ENCODE results near the gene GAB3. TPM values are rescaled to one million over a fixed set of nuclear protein-coding genes. Genes with fewer than 3 reads are reported as not detected.

The GAB3 gene, protein sequence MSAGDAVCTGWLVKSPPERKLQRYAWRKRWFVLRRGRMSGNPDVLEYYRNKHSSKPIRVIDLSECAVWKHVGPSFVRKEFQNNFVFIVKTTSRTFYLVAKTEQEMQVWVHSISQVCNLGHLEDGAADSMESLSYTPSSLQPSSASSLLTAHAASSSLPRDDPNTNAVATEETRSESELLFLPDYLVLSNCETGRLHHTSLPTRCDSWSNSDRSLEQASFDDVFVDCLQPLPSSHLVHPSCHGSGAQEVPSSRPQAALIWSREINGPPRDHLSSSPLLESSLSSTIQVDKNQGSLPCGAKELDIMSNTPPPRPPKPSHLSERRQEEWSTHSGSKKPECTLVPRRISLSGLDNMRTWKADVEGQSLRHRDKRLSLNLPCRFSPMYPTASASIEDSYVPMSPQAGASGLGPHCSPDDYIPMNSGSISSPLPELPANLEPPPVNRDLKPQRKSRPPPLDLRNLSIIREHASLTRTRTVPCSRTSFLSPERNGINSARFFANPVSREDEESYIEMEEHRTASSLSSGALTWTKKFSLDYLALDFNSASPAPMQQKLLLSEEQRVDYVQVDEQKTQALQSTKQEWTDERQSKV
- total RNA-seq (2021) (0.09 and 0.31 TPM in 2 replicates), Bru-seq, nascent RNA (percentile 16 among the genes with signal in this experiment), BruChase-seq, experiment 1, labeled RNA remaining after a 2-hour chase (percentile 20 among the genes with signal in this experiment), BruChase-seq, experiment 2, labeled RNA remaining after a 6-hour chase (percentile 12 among the genes with signal in this experiment)
- long read RNA-seq: 0 reads

DNA sequence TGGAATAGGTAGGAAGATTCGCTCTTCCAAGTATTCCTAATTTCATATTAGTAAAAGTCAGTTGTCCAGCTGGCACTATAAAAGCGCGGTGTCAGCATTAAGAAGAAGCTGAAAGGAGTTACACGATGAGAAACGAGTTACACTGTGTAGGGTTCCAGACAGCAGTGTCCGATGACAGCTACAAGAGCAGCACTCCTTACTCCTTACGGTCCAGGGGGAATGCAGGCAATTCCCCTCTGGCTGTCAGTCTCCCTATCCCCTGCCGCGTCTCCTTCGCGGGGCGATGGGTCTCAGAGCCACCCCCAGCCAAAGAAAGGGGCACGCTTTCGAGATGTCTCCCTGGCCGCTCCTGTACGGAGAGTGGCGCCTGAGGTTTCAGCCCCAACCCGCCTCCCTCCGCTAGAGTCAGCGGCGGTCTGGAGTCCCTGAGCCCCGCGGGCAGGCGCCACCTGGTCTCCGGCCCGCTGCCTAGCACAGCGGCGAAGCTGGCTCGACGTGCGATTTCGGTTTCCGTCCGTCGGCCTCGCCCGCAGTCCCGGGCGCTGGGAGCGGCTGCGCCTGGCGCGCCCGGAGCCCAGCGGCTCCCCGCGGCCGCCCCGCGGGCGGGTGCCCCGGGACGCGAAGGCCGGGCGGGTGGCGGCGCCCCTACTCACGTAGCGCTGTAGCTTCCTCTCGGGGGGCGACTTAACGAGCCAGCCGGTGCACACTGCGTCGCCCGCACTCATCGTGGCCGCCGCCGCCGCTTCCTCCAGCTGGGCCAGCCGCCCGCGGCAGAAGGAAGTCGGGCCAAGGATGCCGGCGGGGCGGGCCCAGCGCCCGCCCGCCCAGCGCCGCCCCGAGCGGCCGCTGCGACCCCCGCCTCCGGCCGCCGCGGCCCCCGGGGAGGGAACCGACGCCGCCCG lies at the start of gene GAB3:
Gene GAB3, minus strand, starts transcription at position 777 of the 902 bp plus-strand sequence. Its CDS starts 52 bp downstream, at position 725.
- DNase-seq (ENCODE audit: low spot score): peak; percentile 22
- intact Hi-C loops (cut with micrococcal nuclease; ENCODE audit: unreplicated experiment): no loop called here
- TF ChIP-seq EZH2 (IDR thresholded peaks at IDR 0.05; ENCODE audit: borderline replicate concordance, low read depth, low read length, poor library complexity, severe bottlenecking): peak; percentile 49
- TF ChIP-seq, protein P1, sequence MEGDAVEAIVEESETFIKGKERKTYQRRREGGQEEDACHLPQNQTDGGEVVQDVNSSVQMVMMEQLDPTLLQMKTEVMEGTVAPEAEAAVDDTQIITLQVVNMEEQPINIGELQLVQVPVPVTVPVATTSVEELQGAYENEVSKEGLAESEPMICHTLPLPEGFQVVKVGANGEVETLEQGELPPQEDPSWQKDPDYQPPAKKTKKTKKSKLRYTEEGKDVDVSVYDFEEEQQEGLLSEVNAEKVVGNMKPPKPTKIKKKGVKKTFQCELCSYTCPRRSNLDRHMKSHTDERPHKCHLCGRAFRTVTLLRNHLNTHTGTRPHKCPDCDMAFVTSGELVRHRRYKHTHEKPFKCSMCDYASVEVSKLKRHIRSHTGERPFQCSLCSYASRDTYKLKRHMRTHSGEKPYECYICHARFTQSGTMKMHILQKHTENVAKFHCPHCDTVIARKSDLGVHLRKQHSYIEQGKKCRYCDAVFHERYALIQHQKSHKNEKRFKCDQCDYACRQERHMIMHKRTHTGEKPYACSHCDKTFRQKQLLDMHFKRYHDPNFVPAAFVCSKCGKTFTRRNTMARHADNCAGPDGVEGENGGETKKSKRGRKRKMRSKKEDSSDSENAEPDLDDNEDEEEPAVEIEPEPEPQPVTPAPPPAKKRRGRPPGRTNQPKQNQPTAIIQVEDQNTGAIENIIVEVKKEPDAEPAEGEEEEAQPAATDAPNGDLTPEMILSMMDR (conservative IDR thresholded peaks at IDR 0.05; ENCODE audit: low read depth, low read length): no peak
- ChIA-PET POLR2A (ENCODE audit: low non-redundant PET) (no interaction called here), CTCF (interaction anchor here (1.1 kb wide), 1 partner anchor 12 kb away, joined by 3 read pairs; the partner anchor contains the start of gene DKC1)
- H3K4me1 ChIP-seq (ENCODE audit: insufficient read depth, low read length, poor library complexity, severe bottlenecking): no peaks in the 10 kb centered on the region
- H3K36me3 ChIP-seq (ENCODE audit: insufficient read depth, low read length, poor library complexity, severe bottlenecking): no peaks in the 10 kb centered on the region
- no peak within 1 kb of the TSS for H3K27ac ChIP-seq (ENCODE audit: low read depth, low read length, poor library complexity, severe bottlenecking)
- H3K9me3 ChIP-seq (ENCODE audit: low read depth, low read length, poor library complexity, severe bottlenecking): no peaks in the 10 kb centered on the region
- H3K4me3 ChIP-seq (ENCODE audit: low read depth, low read length, poor library complexity, severe bottlenecking): peak within 1 kb of the TSS; percentile 38
- H3K27me3 ChIP-seq (replicated peaks; ENCODE audit: insufficient read depth, low read depth, low read length, poor library complexity): peaks cover 17% of the 10 kb centered on the region
- no TSS peak for BruUV-seq (replicated peaks)

DNA sequence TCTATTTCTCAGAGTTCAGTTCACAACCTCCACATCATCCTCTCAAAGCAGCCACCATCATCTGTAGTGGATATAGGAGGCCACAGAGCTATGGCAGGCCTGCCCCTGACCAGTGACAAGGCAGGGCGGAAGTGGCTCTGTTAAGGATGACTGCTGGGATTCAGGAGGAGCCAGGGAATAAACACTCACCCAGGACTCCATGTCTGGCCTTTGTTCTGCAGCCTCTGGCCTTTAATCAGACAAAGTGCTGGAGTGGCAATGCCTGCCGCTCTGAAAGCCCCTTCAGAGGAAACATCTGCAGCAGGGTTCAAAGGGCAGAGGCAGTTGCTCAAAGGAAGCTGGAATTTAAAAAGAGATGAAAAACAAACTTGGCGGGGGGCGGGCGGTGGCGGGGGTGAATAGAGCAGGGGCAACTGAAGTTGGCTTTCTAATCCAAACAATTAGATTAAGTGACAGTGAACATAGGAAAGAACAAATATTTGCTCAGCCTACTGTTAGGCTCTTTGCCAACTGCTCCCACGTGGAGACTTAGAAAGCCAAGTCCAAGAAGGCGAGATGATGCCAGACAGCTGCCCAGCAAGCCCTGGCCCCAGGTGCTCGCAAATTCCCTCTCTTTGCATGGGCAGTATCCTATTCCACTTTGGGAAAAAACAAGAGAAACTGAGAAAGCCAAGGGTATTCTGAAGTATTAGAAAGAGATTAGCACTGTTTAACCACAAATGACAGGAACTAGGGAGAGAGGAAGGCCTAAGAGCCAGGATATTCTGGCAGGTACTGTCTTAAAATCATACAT lies 48.9 kb upstream of the GAB3 start:
- BruUV-seq (replicated peaks): no TSS peak
- H3K9me3 ChIP-seq (ENCODE audit: low read depth, low read length, poor library complexity, severe bottlenecking): no peaks in the 10 kb centered on the region
- ChIA-PET POLR2A (ENCODE audit: low non-redundant PET) (no interaction called here), CTCF (no interaction called here)
- H3K4me3 ChIP-seq (ENCODE audit: low read depth, low read length, poor library complexity, severe bottlenecking): no peak overlapping the region
- H3K4me1 ChIP-seq (ENCODE audit: insufficient read depth, low read length, poor library complexity, severe bottlenecking): peaks cover 10% of the 10 kb centered on the region
- H3K27me3 ChIP-seq (replicated peaks; ENCODE audit: insufficient read depth, low read depth, low read length, poor library complexity): no peaks in the 10 kb centered on the region
- no peaks in the 10 kb centered on the region for H3K36me3 ChIP-seq (ENCODE audit: insufficient read depth, low read length, poor library complexity, severe bottlenecking)
- no peak overlapping the region for H3K27ac ChIP-seq (ENCODE audit: low read depth, low read length, poor library complexity, severe bottlenecking)
- DNase-seq (ENCODE audit: low spot score): peak; percentile 5
- intact Hi-C loops (cut with micrococcal nuclease; ENCODE audit: unreplicated experiment): no loop called here
- TF ChIP-seq EZH2 (IDR thresholded peaks at IDR 0.05; ENCODE audit: borderline replicate concordance, low read depth, low read length, poor library complexity, severe bottlenecking): no peak

- DNase-seq (ENCODE audit: low spot score): no peak
- POLR2A ChIA-PET (ENCODE audit: low non-redundant PET): no interaction called here
- H3K27ac ChIP-seq (ENCODE audit: low read depth, low read length, poor library complexity, severe bottlenecking): no peak overlapping the region
- no peaks in the 10 kb centered on the region for H3K27me3 ChIP-seq (replicated peaks; ENCODE audit: insufficient read depth, low read depth, low read length, poor library complexity)
- intact Hi-C loops (cut with micrococcal nuclease; ENCODE audit: unreplicated experiment): no loop called here
- TF ChIP-seq EZH2 (IDR thresholded peaks at IDR 0.05; ENCODE audit: borderline replicate concordance, low read depth, low read length, poor library complexity, severe bottlenecking): no peak
- TF ChIP-seq, protein P1 (conservative IDR thresholded peaks at IDR 0.05; ENCODE audit: low read depth, low read length): no peak
- H3K4me3 ChIP-seq (ENCODE audit: low read depth, low read length, poor library complexity, severe bottlenecking): no peak overlapping the region
- peaks cover 10% of the 10 kb centered on the region for H3K4me1 ChIP-seq (ENCODE audit: insufficient read depth, low read length, poor library complexity, severe bottlenecking)
- H3K9me3 ChIP-seq (ENCODE audit: low read depth, low read length, poor library complexity, severe bottlenecking): no peaks in the 10 kb centered on the region
- BruUV-seq (replicated peaks): no TSS peak
- CTCF ChIA-PET: no interaction called here
- H3K36me3 ChIP-seq (ENCODE audit: insufficient read depth, low read length, poor library complexity, severe bottlenecking): no peaks in the 10 kb centered on the region
Measured at GRCh38 chrX:154797006-154797405, 46.1 kb upstream of the GAB3 start.
